ENCODE results near the gene SLCO1B1. TPM values are rescaled to one million over a fixed set of nuclear protein-coding genes. Genes with fewer than 3 reads are reported as not detected.

SLCO1B1 gene
- total RNA-seq, 1 donor from 2014 or later: not detected

- no peak overlapping the region for H3K27ac ChIP-seq
- H3K36me3 ChIP-seq: no peaks in the 10 kb centered on the region
- H3K4me3 ChIP-seq: no peak overlapping the region
- intact Hi-C loops (cut with DNase I): no loop called here
- no peaks in the 10 kb centered on the region for H3K27me3 ChIP-seq
- no peaks in the 10 kb centered on the region for H3K4me1 ChIP-seq
- TF ChIP-seq, protein P1, sequence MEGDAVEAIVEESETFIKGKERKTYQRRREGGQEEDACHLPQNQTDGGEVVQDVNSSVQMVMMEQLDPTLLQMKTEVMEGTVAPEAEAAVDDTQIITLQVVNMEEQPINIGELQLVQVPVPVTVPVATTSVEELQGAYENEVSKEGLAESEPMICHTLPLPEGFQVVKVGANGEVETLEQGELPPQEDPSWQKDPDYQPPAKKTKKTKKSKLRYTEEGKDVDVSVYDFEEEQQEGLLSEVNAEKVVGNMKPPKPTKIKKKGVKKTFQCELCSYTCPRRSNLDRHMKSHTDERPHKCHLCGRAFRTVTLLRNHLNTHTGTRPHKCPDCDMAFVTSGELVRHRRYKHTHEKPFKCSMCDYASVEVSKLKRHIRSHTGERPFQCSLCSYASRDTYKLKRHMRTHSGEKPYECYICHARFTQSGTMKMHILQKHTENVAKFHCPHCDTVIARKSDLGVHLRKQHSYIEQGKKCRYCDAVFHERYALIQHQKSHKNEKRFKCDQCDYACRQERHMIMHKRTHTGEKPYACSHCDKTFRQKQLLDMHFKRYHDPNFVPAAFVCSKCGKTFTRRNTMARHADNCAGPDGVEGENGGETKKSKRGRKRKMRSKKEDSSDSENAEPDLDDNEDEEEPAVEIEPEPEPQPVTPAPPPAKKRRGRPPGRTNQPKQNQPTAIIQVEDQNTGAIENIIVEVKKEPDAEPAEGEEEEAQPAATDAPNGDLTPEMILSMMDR (IDR thresholded peaks at IDR 0.05): no peak
- H3K9me3 ChIP-seq: peaks cover 0 to 4% of the 10 kb centered on the region in 2 donors
- no peak for DNase-seq (ENCODE audit: low spot score in 2 of 2)
Measured at GRCh38 chr12:21155522-21156351, 24.7 kb downstream of the SLCO1B1 start.

DNA sequence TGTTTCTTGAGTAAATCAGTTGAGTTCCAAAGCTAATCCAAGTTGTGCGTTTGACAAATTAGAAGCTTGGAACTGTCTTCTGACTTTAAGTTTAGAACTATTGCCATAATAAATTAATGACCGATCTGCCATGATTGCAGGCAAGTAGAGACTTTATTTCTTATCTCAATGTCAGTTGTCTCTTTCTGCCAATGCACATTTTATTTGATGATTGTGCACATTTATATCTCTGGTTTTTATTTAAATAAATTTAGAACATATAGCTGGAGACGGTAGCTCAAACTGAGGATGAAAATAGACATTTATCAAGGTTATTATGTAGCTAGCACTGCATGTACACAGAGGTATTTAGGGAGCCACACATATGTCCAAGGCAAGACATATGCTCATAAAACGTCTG, 34.1 kb downstream of the SLCO1B1 start:
- no peak for DNase-seq (ENCODE audit: low spot score in 2 of 2)

DNA sequence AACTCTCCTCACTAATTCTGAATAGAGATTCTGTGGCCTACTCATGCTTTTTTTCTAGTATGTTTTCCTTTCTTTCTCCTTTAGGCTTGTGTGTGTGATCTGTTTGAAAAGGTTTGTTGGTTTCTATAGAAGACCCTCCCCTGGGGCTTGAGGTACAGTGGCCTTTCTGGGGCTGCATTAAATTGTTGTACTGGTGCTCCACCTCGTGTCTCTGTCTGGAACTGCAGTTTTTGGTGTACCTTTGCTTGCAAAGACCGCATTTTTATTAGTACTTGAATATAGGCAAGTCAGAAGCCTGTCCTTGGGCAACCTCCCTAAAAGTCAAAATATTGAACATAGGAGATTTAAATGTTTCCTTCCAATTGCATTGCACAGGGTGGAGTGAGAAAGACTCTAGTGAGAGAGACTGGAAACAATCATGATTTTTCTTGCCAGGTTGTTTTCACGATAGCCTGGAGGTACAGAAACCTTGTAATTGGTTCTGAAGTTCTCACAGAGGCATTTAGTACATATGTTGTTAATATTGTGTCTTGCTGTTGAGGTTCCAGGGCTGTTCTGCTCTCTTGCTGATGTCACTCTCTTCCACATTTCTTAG, 39.0 kb downstream of the SLCO1B1 start:
- no peak for DNase-seq (ENCODE audit: low spot score in 2 of 2)
- Histone ChIP-seq H3K27me3 (no peaks in the 10 kb centered on the region), H3K27ac (no peak overlapping the region), H3K9me3 (no peaks in the 10 kb centered on the region), H3K36me3 (no peaks in the 10 kb centered on the region), H3K4me3 (no peak overlapping the region), H3K4me1 (no peaks in the 10 kb centered on the region)
- TF ChIP-seq, protein P1 (IDR thresholded peaks at IDR 0.05): peak; percentile 15 to 64 (median 35)
- intact Hi-C loops (cut with DNase I): loop anchor here (10.0 kb wide), 1 partner anchor 525 kb away; no protein-coding TSS in a partner anchor

More for the DNA sequence above, 34.1 kb downstream of the SLCO1B1 start:
- Histone ChIP-seq H3K4me1 (no peaks in the 10 kb centered on the region), H3K27me3 (no peaks in the 10 kb centered on the region), H3K4me3 (no peak overlapping the region), H3K9me3 (peaks cover 4% of the 10 kb centered on the region in 2 donors), H3K36me3 (no peaks in the 10 kb centered on the region), H3K27ac (no peak overlapping the region)
- intact Hi-C loops (cut with DNase I): no loop called here
- TF ChIP-seq, protein P1 (IDR thresholded peaks at IDR 0.05): no peak

DNA sequence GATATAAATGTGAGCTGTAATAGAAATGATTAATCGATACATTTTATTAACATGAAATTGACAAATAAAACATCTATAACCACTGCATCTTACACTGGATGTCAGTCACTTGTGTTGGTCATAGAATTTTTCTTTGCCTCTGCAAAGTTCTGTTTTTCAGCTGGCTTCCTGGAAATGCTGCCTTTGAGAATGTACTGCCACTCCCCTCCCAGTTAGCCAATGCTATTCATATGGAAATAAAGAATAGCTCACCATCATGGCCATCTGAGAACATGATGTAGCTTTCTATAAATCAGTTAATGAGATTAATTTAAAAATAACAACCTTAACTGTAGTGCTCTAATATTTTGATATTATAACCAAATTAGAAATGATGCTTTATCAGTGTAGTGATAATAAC, 41.1 kb downstream of the SLCO1B1 start:
- TF ChIP-seq, protein P1 (IDR thresholded peaks at IDR 0.05): no peak
- H3K9me3 ChIP-seq: no peaks in the 10 kb centered on the region
- no peak overlapping the region for H3K4me3 ChIP-seq
- H3K4me1 ChIP-seq: no peaks in the 10 kb centered on the region
- H3K27me3 ChIP-seq: no peaks in the 10 kb centered on the region
- H3K36me3 ChIP-seq: no peaks in the 10 kb centered on the region
- intact Hi-C loops (cut with DNase I): loop anchor here (10.0 kb wide), 1 partner anchor 527 kb away; no protein-coding TSS in a partner anchor
- no peak overlapping the region for H3K27ac ChIP-seq
- DNase-seq (ENCODE audit: low spot score in 2 of 2): no peak

DNA sequence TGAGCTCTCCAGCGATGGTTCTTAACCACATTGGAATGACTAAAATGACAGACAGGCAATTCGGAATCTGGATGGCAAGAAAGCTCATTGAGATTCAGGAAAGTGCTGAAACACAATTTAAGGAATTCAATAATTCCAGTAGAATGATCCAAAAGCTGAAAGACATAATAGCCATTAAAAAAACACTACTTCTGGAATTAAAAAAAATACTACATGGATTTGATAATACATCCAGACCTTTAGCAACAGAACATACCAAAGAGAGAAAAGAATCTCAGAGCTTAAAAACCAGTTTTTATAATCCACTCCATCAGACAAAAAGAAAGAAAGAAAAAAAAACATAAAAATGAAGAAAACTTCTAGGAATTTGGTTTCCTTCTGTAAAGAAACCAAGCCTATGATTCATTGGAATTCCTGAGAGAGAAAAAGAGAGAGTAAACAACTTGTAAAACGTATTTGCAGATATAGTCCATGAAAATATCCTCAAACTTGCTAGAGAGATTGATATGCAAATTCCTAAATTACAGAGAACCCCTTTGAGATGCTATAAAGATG, 52.8 kb downstream of the SLCO1B1 start:
- Histone ChIP-seq H3K4me1 (no peaks in the 10 kb centered on the region), H3K9me3 (no peaks in the 10 kb centered on the region), H3K27ac (no peak overlapping the region), H3K36me3 (no peaks in the 10 kb centered on the region), H3K4me3 (no peak overlapping the region), H3K27me3 (no peaks in the 10 kb centered on the region)
- intact Hi-C loops (cut with DNase I): no loop called here
- TF ChIP-seq, protein P1 (IDR thresholded peaks at IDR 0.05): no peak
- DNase-seq (ENCODE audit: low spot score in 2 of 2): no peak
